ENCODE results near the gene C2orf81. TPM values are rescaled to one million over a fixed set of nuclear protein-coding genes. Genes with fewer than 3 reads are reported as not detected.

C2orf81 gene
- total and polyA plus RNA-seq, 2 of the 4 experiments (the other 2 are of a cell fraction), result 0.18 to 0.74 TPM

DNA sequence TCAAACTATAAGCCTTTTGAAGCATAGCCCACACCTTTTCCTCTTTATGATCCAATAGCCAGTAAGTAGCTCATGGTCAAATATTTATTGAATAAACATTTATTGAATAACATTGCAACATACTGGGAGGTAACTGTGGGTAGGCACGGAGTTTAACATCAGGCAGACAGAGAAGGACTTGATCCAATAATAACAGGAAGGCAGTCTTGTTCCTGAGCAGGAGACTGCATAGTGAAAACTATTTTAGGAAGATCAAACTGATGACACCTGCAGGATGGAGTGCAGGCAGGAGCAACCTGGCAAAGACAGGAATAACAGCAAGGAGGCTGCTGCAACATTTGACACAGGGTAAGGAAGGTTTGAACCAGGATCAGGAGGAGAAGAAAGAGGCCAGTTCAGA lies 38.2 kb downstream of the C2orf81 start:
- H2AK5ac ChIP-seq (ENCODE audit: low read depth, low read length), result no peak overlapping the region
- no peak overlapping the region for H3K14ac ChIP-seq (replicated peaks; ENCODE audit: low read depth, low read length)
- H4K20me1 ChIP-seq (ENCODE audit: insufficient read depth, low read length), result peaks cover 48% of the 10 kb centered on the region
- peak overlapping the region; percentile 46; the same call in 1 of the 2 replicates for H3K27ac ChIP-seq (ENCODE audit: insufficient read depth, low read length)
- no peak overlapping the region for H4K5ac ChIP-seq (ENCODE audit: low read depth, low read length)
- peak overlapping the region in 1 of 2 experiments; percentile 65; a peak in 1 of 4 replicates for H4K8ac ChIP-seq (ENCODE audit: low read depth in 2 of 2, low read length in 2 of 2)
- peaks cover 33% of the 10 kb centered on the region for H3K9me1 ChIP-seq (ENCODE audit: insufficient read depth, low read length)
- no peak overlapping the region for H2AFZ ChIP-seq (replicated peaks; ENCODE audit: low read length, poor library complexity)
- ATAC-seq (ENCODE audit: low read depth) (peak; percentile 35), DNase-seq (peak; percentile 86)
- H2BK120ac ChIP-seq (ENCODE audit: low read depth, low read length), result peak overlapping the region; percentile 48
- H2BK15ac ChIP-seq (ENCODE audit: low read depth, low read length), result no peak overlapping the region
- dilution Hi-C loops (cut with HindIII; ENCODE audit: low sequenced_read_pairs, unreplicated experiment), result no loop called here
- H3K9ac ChIP-seq (ENCODE audit: low read depth, low read length), result no peak overlapping the region
- H2BK20ac ChIP-seq (ENCODE audit: low read depth, low read length), result peak overlapping the region; percentile 46; the same call in 1 of the 2 replicates
- H3K79me1 ChIP-seq (ENCODE audit: low read depth in 1 of 2, low read length in 2 of 2), result peaks cover 26 to 95% of the 10 kb centered on the region in 2 experiments
- H3K27me3 ChIP-seq (ENCODE audit: control insufficient read depth, insufficient read depth, low read length), result no peaks in the 10 kb centered on the region
- H3K4me2 ChIP-seq (ENCODE audit: low read depth, low read length), result peak overlapping the region; percentile 27
- H2BK5ac ChIP-seq (ENCODE audit: low read depth, low read length, poor library complexity, severe bottlenecking), result peak overlapping the region; percentile 85
- ChIA-PET CTCF (interaction anchor here (0.6 to 1.0 kb wide), 2 partner anchors 8 to 30 kb away, joined by 4 read pairs; no protein-coding TSS in a partner anchor), POLR2A (ENCODE audit: unreplicated experiment) (interaction anchor here (0.6 kb wide), 1 partner anchor 68 kb away, joined by 3 read pairs; no protein-coding TSS in a partner anchor)
- H4K91ac ChIP-seq (ENCODE audit: insufficient read depth, low read depth, low read length), result 0 out of 2 replicates have a peak overlapping the region, but pooled peaks have one; percentile 20
- WGBS, 2 experiments (ENCODE audit: extremely low coverage in 2 of 2, insufficient read length in 1 of 2), result 0% methylated on average over 1 of the region's 1 CpG; no CpG with 5 or more reads in 1 of the 2 experiments
- in situ Hi-C loops (cut with MboI; ENCODE audit: low sequenced_read_pairs), result no loop called here
- intact Hi-C loops (cut with micrococcal nuclease), result no loop called here
- no peak for TF ChIP-seq POLR2A (IDR thresholded peaks at IDR 0.05; ENCODE audit: low read depth, low read length)
- no peak for TF ChIP-seq MAFK (IDR thresholded peaks at IDR 0.05; ENCODE audit: low read depth, low read length)
- TF ChIP-seq BHLHE40 (IDR thresholded peaks at IDR 0.05; ENCODE audit: low read depth, low read length), result peak; percentile 26; the same call in 1 of the 2 replicates
- peak; percentile 97 for TF ChIP-seq CEBPB (IDR thresholded peaks at IDR 0.05; ENCODE audit: low read depth, low read length)
- H2AK9ac ChIP-seq (replicated peaks; ENCODE audit: low read depth, low read length, poor library complexity), result no peak overlapping the region
- 0 out of 2 replicates have a peak overlapping the region, but pooled peaks have one; percentile 39 for H3K4ac ChIP-seq (ENCODE audit: low read depth, low read length)
- no peak overlapping the region for H3K18ac ChIP-seq (ENCODE audit: low read depth, low read length)
- H3K4me3 ChIP-seq (ENCODE audit: insufficient read depth, low read depth, low read length), result no peak overlapping the region
- no peak overlapping the region; the same call in 1 of the 2 replicates for H3K23ac ChIP-seq (ENCODE audit: low read depth, low read length)
- H3K9me3 ChIP-seq (ENCODE audit: control insufficient read depth, insufficient read depth, low read length), result no peaks in the 10 kb centered on the region
- H3K56ac ChIP-seq (ENCODE audit: extremely low read depth, insufficient read depth, low read length), result no peak overlapping the region
- BruUV-seq (replicated peaks), result no TSS peak
- peaks cover 6% of the 10 kb centered on the region for H3K36me3 ChIP-seq (ENCODE audit: control insufficient read depth, insufficient read depth, low read length)
- H3K4me1 ChIP-seq (ENCODE audit: control insufficient read depth, insufficient read depth, low read length), result peaks cover 28% of the 10 kb centered on the region

All from IMR-90 (cell line).